ENCODE data around the gene COPZ1.
A peak's percentile ranks its signal among the peaks of the same experiment; 100 is the strongest.
"Not testable (repeated sequence)": the region's sequence is repeated elsewhere in the genome, so short reads cannot be mapped to it uniquely, and the experiment has no call there.

The COPZ1 gene, protein sequence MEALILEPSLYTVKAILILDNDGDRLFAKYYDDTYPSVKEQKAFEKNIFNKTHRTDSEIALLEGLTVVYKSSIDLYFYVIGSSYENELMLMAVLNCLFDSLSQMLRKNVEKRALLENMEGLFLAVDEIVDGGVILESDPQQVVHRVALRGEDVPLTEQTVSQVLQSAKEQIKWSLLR

DNA sequence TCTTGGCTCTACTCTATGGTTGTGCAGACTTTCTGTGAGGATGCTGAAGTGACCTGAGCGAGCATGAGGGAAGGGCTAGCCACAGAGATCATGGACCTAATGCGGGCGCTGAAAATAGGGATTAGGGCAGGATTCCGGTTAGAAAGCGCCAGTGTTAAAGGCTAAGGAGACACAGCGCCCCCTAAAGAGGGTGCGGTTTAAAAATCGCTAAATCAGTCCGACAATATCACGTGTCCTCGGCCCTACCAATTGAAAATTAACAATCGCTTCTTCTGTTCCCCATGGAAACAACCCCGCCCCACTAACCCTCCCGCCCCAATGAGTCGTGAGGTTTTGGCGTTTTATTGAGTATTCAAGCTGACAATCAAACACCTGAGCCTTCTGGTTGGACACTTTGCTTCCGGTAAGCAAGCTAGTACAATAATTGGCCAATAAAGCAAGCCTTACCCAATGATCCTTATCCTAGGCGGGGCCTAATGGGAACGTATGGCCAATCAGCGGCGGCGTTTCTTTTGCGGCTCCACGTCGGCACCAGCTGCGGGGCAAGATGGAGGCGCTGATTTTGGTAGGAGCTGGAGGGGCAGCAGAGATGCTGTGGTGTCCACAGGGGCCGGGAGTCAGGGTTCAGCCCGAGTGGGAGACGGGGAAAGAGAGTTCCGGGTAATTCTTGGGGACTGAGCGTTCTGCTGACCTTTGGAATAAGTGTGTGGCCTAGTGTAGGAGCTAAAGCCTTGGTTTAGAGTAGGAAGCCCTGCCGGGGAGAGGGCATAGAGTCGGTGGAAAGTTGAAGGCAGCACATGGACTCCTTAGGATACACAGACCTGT, at the start of gene COPZ1:
Gene COPZ1 (plus strand): TSS at position 515 of the 825 bp plus-strand sequence. CDS start 33 bp downstream, at position 548.
- peak; percentile 99 for DNase-seq

DNA sequence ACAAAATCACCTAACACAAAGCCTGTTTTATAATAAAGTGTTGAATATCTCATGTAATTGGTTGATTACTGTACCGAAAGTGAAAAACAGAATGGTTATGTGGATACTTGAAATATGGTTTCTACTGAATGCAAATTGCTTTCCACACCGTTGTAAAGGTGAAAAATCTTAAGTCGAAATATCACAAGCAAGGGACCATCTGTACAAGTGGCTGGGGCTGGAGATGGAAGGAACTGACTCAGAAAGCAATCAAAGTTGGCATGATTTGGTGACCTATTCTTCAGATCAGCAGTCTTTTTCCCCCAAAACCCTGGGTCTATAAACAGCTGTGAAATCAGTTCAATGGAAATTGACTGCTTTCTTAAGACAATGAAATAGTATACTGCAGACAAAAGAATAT, 48.6 kb upstream of the COPZ1 start:
- DNase-seq: no peak

DNA sequence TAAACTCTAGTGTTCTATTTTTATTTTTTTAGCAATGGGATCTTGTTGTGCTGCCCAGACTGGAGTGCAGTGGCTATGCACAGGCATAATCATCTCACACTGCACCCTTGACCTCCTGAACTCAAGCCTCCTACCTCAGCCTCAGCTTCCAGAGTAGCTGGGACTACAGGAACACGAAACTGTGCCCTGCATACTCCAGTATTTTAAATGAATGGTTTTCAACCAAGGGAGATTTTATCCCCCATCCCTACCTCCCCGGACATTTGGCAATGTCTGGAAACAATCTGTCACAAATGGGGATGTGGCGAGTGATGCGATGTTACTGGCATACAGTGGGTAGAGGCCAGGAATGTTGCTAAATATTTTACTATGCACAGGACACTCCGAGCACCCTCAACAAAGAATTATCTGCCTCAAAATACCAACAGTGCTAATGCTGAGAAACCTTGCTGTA, 47.1 kb upstream of the COPZ1 start:
- DNase-seq: no peak

DNA sequence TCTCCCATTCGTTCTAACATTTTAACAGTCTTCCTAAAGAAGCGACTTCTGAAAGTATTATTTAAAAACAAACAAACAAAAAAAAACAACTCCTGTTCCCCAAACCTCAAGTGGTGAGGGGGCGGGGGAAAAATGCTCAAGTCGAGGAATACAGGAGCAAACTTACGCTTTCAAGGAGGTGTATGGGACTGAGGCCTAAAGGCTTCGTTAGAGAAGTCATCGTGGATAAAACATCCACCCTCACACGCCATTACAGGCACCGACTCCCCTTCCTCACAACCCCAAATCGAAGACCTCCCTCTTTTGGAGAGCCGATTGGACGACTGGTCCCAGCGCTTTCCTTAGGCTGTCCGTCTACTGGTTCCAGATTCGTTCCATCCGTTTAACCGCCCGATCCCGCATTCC, 45.7 kb upstream of the COPZ1 start:
- DNase-seq: no peak

DNA sequence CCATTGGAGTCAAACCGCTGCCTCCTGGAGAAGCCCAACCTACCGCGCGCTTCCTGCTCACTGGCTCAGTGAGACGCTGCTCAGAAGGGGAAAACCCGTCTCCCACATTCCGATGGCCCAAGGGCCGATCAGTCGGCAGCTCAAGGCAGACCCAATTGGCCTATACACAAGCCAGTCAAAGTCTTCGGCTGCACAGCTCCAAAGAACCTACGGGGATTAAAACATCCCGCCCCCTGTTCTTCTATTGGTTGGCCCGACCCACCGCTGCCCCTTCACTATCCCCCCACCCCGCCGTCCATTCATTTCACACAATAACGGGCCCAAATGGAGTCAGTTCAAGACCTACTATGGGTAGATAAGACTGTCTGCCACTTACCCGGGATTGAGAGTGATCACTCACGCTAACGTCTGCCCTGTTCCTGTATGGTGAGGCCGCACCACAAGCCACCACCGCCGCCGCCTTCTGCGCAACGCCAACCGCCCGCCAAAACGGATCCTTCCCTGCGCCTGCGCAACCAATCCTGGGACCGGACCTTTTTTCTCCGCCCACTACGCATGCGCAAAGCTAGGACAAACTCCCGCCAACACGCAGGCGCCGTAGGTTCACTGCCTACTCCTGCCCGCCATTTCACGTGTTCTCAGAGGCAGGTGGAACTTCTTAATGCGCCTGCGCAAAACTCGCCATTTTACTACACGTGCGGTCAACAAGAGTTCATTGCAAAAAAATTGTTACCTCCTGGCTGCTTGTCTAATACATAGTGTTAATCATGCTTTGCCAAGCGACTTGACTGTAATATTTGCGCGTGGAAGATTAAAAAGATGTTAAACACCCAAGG, 45.1 kb upstream of the COPZ1 start, which contains the start of gene CBX5:
Gene CBX5 (minus strand): TSS at position 491 of the 836 bp plus-strand sequence. CDS start 22,472 bp downstream, outside the sequence.
- peak; percentile 98 for DNase-seq

DNA sequence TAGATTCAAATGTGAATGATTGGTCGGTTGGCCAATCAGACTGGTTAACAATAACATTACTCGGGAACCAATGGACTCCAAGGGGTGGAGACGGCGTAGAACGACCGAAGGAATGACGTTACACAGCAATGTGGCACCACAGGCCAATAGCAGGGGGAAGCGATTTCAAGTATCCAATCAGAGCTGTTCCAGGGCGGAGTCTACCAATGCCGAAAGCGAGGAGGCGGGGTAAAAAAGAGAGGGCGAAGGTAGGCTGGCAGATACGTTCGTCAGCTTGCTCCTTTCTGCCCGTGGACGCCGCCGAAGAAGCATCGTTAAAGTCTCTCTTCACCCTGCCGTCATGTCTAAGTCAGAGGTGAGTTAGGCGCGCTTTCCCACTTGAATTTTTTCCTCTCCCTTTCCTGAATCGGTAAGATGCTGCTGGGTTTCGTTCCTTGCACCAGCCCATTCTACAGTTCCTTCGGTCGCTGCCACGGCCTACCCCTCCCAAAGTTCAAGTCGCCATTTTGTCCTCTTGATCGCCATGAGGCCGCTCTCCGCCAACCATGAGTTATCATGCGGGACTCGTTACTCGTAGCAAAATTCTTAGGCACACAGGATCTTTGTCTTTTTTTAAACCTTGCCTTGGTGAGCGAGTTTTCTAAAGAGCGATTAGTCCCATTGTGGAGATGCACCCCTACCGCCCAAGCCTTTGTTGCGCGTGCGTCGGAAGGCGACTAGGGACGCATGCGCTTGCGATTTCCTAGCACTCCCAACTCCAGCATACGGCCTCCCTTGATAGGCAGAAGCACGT, 44.3 kb upstream of the COPZ1 start, which contains the start of gene HNRNPA1:
Gene HNRNPA1 (plus strand): TSS at position 259 of the 793 bp plus-strand sequence. CDS start 82 bp downstream, at position 341.
- DNase-seq: peak; percentile 98

DNA sequence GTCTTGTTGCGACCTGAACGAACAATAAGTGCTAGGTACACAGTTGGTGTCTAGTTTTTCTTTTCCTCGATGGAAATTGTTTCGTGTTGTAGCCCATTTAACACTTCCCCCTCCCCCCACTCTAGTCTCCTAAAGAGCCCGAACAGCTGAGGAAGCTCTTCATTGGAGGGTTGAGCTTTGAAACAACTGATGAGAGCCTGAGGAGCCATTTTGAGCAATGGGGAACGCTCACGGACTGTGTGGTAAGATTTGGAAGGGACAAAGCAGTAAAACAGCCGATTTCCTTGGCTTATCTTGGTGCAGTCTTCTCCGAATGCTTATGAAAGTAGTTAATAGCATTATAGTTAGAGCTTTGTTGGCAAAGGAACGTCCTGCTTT, 43.7 kb upstream of the COPZ1 start:
- not testable (repeated sequence) for DNase-seq

DNA sequence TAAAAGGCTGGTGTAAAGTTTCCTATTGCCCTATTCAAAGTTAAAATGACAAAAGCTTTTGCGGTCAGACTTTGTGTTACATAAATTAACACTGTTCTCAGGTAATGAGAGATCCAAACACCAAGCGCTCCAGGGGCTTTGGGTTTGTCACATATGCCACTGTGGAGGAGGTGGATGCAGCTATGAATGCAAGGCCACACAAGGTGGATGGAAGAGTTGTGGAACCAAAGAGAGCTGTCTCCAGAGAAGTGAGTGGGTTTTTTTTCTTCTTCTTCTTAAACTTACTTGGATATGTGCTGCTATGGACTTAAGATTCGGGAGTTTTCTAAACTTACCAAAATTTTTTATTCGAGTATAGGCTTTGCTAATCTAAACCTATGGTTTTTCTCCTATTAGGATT, 43.2 kb upstream of the COPZ1 start:
- DNase-seq: not testable (repeated sequence)

DNA sequence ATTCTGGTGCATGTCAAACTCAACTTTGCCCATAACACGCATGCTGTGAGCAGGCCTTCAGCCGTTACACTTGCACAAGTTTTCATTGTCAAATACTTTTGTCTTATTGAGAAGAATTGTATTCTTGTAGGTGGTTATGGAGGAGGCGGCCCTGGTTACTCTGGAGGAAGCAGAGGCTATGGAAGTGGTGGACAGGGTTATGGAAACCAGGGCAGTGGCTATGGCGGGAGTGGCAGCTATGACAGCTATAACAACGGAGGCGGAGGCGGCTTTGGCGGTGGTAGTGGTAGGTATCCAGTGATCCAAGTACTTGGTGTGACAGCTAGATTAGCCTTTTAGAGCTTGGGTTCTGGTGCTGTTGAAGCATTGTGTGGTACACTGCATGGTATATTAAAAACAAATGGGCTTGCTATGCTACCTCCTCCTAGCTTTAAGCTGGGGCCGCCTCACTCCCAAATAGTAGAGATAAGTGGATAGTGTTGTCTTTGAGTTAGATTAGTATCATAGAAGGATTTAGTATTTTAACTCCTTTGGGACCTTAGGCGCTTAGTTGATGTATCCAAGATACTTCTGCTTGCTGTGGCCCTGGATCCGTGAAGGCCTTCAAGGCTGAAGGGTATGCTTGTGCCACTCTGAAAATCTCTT, 41.9 kb upstream of the COPZ1 start:
- no peak for DNase-seq

DNA sequence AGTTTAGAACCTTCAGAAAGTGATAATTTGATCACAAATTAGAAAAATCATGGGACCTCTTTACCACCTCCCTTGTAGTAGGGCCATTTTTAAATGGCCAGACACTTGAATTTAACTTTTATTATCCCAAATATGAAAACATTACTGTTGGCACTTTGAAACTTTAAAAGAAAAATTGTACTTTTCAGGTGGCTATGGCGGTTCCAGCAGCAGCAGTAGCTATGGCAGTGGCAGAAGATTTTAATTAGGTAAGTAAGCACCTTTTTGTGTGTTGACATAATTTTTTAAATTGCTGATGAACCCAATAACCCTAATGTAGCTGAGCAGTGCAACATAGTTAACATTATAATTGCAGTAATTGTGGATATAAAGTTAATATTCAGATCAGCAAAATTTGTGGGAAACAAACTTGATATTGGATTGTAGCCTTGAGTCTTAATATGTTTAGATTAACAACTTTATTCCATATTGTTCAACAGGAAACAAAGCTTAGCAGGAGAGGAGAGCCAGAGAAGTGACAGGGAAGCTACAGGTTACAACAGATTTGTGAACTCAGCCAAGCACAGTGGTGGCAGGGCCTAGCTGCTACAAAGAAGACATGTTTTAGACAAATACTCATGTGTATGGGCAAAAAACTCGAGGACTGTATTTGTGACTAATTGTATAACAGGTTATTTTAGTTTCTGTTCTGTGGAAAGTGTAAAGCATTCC, 40.7 kb upstream of the COPZ1 start:
- DNase-seq: not testable (repeated sequence)

DNA sequence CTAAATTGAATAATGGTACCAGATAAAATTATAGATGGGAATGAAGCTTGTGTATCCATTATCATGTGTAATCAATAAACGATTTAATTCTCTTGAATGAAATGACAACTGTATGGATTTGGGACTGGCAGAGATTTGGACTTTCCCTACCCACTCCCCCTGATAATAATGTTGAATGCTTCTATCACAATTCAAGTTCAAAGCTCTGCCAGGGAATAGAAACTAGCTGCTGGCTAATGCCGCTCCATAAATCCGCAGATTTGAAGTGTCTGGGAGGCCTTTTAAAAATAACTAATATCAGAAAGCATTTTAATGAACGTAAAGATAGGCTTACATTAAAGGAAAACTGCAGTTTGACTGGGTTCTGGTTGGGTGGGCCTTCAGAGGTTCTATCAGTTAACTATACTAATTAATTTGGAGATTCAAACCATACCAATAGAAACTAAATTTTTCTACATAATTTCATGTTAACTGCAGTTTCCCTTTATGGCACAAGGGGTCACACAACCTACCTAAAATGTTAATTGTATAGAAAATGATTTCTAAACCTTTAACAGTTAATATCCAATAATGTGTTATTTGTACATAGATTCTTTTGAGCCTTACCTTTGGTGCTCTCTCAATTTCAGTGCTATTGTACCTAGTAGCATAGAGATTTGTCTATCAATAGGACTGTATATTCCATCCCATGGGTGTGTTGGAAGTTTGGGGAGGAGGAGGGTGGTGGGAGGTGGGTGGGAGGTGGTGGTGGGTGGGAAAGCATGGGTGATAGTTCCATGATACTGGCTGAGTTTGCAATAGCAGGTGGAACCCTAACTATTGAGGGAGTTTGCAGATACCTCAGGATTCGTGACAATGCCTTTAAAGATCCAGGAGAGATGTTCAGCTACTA, 39.5 kb upstream of the COPZ1 start:
- DNase-seq: no peak

DNA sequence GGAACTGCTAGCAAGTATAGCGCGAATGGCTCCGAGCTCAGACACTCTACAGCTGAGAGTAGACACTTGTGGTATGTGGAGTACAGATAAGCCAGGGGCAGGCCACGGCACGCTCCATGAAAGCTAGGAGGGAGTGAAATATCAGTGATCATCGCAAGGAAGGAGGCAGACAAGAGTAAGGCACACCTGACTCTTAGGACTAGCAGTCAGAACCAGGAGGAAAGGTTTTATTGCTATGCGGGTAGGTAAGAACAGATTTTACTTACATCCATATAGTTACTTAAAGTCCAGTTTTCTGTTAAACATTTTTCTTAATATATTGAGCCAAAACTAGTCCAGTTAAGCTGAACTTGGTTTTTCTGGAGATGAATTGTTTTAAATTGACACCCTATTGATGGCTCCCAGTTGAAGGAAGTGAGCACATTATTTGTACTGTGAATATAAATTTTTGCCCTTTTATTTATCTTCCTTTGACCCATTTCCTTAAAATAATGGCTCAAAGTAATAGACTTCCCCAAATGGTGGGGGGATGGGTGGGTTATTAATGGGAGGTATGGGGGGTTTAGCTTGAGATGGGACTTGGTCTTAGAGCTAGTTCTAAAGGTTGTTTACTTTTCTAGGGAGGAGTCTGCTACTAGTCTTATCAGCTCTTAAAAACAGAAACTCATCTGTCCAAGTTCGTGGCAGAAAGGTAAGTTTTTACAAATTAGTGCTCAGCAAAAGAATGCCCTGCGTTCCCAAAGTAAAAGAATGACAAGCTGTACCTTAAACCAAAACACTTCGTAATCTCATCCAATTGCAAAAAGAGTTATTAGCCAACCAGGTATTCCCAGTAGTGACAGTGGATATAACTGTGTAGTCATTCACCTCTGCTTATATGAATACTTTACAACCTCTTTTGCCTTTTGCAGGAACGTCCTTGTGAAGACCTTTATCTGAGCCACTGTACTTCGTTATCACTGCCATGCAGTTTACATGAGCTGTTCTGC, 38.6 kb upstream of the COPZ1 start:
- DNase-seq: no peak

DNA sequence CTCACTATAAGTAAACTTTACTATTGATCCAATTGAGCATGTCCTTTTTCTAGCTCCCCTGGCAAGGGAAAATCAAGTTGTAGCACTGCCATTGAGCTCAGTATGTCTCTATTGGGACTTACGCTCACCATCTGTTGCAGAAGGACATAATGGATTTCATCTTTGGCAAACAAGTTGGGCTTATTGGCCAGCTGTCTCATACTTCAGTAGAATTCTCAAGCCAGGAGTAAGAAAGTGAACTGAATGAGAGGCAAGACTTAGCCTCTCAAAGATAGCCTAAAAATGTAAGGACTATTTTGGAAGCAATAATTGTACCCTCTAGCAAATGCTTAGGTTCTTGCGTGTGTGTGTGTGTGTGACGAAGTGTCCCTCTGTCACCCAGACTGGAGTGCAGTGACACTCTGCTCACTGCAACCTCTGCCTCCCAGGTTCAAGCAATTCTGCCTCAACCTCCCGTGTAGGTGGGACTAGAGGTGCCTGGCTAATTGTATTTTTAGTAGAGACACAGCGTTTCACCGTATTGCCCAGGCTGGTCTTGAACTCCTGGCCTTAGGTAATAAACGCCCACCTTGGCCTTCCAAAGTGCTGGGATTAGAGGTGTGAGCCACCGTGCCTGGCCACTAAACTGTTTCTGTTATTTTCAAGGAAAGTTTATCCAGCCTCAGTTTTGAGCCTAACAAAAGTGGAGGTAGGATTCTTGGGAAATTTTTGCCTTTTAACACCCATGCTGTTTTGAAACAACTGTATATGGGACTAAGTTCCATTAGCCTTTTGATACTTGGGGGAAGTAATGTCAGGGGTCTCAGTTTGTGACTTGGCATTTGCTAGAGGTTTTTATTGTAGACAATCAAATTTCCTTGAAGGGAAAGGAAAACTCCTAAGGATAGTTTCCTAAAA, 37.4 kb upstream of the COPZ1 start:
- no peak for DNase-seq

DNA sequence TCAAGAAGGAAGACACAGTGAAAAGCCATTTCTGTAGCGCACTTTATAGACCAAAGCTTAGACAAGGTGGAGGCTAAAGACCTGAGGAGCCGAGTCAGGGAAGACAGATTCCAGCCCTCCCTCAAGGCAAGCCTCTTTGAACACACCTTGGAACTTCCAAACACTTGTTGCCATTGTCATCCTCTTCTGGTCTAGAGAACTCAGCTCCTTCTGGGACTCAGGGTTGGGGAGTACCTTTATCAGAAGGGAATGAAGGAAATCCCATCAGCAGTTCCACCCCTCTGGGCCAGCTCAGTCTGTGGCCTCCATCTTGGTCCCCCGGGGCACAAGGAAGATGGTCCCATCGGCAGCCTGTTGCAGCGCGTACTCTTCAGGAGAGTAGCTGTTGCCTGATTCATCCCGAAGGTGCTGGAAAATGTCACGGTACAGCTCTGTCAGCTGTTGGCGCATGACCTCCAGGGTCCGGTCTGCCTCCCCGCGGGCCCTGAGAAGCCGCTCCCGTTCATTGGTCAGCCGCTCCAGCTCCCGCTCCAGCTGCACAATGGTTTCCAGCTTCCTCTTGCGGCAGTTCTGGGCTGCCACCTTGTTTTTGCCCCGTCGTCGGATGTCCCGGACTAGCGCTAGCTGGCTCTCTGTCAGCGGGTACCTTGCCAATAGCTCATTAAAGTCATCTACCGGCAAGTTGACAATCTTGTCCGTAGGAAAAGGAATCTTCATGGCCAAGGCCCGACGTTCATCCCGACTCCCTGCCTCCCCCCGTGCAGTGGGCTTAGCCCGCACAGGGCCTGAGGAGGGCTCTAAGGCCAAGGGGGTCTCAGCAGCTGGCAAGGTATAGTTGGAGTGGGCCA, 32.6 kb upstream of the COPZ1 start:
- DNase-seq: no peak

DNA sequence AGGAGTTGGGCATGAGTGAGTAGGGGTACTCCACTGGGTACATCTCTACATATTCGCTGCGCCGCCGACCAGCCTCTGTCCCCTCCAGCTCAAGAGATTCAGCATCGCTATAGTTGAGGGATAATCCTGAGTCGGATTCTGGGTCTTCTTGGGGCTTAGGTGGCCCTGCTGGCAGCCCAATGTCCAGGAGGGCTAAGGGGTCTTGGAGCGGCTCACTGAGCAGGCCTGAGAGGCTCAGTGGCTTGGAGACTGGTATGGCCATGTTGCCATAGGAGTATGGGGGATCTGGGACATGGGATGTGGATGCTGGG, 32.0 kb upstream of the COPZ1 start:
- DNase-seq: no peak

DNA sequence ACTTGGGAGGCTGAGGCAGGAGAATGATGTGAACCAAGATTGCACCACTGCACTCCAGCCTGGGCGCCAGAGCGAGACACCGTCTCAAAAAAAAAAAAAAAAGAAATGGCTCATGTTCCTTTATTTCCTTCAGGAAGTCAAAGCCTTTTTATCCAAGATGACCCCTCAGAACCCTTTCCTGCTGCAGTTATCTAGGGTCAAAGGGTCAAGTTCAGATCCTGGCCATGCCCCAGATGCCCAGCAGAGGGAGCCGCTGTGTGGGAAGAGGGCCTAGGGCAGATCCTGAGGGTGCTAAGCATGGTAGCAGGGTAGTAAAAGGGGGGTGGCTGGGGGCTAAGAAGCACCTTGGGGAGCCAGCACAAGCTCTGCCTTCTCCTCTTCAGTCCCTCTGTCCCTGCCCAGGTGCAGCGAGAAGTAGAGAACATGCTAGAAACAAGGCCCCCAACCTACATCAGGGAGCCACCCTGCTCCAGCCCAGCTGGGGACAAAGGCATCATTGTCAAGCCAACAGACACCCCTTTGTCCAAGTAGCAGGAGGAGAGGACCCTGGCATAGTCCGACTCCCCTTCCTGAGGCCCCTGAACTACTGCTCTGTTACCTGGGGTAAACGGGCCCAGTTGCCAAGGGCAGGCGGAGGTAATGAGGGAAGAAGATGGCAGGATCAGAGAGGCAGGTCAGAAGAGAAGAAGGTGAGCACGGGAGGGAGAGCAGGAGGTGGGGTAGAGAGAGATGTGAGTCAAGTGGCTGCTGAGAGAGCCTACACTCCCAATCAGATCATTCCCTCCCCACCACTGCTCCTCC, 30.6 kb upstream of the COPZ1 start:
- DNase-seq: peak; percentile 44

All from NCI-H510A treated with DMSO at 0.1 percent for 48 hours (cell line).